Measurements from ENCODE around the gene CHP1.
"Not testable (repeated sequence)": the region's sequence is repeated elsewhere in the genome, so short reads cannot be mapped to it uniquely, and the experiment has no call there.

The CHP1 gene

DNA sequence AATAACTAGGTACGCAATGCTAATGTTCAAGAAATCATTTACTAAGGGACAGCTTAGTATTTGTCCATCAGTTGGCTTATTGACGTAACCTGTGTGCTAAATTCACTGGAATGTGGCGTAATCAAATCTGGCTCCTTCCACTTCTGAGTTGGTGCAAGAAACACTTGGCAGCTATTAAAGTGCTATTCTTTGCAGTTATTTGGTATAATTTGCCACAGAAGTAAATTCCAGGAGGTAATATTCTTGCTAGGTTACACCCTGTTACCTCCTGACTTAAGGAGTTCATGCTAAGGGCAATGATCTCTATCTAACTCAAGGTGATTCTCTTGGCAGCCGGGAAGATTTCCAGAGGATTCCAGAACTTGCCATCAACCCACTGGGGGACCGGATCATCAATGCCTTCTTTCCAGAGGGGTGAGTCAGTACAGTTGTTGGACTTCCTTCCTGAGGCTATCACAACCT lies 25.5 kb downstream of the CHP1 start:
- no peak for DNase-seq (ENCODE audit: low read depth)

- peak; percentile 78 for DNase-seq (ENCODE audit: low read depth)
These were observed 27.8 kb downstream of the CHP1 start for GRCh38 chr15:41258750-41259471.

DNA sequence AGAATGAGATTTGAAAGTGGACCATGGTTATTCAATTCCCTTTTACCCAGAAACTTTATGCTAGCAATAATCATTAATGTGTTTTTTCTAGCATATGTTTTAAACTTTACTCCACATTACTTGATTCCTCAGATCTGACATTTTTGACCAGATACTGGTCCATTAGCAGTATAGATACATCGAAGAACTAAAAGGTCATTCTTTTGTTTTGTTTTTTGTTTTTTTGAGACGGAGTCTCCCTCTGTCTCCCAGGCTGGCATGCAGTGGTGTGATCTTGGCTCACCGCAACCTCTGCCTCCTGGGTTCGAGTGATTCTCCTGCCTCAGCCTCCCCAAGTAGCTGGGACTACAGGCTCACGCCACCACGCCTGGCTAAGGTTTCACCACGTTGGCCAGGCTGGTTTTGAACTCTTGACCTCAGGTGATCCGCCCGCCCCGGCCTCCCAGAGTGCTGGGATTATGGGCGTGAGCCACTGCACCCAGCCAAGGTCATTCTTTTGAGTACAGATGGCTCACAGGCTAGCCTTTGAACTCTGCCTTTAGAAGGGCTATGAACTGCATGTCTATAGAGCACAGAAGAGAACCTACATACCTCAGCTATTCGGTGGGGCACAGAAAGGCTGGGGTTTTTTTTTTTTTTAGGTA lies 28.6 kb downstream of the CHP1 start:
- DNase-seq (ENCODE audit: low read depth) = no peak

- not testable (repeated sequence) for DNase-seq (ENCODE audit: low read depth)
These were observed 29.9 kb downstream of the CHP1 start for GRCh38 chr15:41260924-41261323.

DNA sequence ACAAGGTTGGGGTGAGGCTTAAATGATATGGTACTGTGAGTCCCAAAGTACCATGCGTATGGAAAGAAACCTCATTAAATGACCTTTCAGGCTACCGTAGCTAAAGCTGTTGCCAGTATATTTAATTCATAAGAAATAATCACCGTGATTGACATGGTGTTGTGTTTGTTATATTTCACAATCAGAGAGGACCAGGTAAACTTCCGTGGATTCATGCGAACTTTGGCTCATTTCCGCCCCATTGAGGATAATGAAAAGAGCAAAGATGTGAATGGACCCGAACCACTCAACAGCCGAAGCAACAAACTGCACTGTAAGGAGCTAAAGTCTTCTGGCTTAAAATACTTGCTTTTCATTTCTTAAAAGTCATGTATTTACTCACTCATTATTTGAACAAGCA lies 31.5 kb downstream of the CHP1 start:
- DNase-seq (ENCODE audit: low read depth) = no peak

GRCh38 chr15:41263891-41264351 lies 32.9 kb downstream of the CHP1 start:
- peak; percentile 93 for DNase-seq (ENCODE audit: low read depth)

DNA sequence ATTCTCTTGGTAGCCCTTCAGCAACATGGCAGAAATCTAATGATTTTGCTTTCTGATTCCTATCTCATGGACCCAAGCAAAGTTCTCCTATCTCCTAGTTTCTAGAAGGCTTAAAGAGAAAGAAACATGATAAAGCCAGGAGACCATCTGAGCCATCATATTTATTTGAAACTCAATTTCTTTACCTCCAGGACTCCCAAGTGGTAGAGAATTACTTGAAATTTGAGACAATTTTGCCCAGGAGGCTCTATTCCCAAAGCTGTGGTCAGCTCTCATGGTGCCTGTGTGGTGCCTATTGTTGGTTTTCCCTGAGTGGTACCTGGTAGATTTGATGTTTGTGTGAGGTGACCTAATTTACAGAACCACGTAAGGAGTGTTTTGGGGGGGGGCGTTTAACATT lies 38.8 kb downstream of the CHP1 start:
- no peak for DNase-seq (ENCODE audit: low read depth)

DNA sequence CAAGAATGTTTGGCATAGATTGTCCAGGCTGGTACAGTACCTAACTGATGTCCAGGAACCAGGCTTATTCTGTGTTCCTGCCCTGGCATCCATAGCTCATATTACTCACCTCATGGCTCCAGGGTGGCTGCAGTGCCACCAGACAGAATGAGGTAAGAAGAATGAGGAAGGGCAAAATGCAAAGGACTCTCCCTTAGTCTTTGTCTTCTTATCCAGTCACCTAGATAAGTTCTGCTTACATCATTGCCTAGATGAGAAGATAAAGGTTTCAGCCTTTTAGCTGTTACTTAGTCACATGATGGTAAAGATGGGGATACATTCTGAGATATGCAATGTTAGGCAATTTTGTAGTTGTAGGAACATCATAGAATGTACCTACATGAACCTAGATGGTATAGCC lies 45.8 kb downstream of the CHP1 start:
- peak; percentile 54 for DNase-seq (ENCODE audit: low read depth)

DNA sequence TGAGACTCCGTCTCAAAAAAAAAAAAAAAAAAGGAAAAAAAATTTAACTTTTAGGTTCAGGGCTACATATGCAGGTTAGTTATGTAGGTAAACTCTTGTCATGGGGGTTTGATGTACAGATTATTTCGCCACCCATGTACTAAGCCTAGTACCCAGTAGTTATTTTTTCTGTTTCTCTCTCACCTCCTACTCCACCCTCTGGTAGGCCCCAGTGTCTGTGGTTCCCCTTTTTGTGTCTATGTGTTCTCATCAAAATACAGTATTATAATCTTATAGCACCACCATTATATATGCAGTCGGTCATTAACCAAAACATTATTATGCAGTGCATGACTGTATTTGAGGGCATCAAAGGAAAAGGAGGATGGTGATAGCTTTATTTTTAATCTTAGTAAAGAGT lies 47.3 kb downstream of the CHP1 start:
- DNase-seq (ENCODE audit: low read depth) = no peak

GRCh38 chr15:41279535-41280283 lies 48.6 kb downstream of the CHP1 start:
- no peak for DNase-seq (ENCODE audit: low read depth)

- peak; percentile 93 for DNase-seq (ENCODE audit: low read depth)
These were observed 50.2 kb downstream of the CHP1 start for GRCh38 chr15:41281236-41281635.

GRCh38 chr15:41282436-41282835 lies 51.4 kb downstream of the CHP1 start:
- DNase-seq (ENCODE audit: low read depth) = not testable (repeated sequence)

- DNase-seq (ENCODE audit: low read depth) = not testable (repeated sequence)
These were observed 52.0 kb downstream of the CHP1 start for GRCh38 chr15:41282980-41283652.

DNA sequence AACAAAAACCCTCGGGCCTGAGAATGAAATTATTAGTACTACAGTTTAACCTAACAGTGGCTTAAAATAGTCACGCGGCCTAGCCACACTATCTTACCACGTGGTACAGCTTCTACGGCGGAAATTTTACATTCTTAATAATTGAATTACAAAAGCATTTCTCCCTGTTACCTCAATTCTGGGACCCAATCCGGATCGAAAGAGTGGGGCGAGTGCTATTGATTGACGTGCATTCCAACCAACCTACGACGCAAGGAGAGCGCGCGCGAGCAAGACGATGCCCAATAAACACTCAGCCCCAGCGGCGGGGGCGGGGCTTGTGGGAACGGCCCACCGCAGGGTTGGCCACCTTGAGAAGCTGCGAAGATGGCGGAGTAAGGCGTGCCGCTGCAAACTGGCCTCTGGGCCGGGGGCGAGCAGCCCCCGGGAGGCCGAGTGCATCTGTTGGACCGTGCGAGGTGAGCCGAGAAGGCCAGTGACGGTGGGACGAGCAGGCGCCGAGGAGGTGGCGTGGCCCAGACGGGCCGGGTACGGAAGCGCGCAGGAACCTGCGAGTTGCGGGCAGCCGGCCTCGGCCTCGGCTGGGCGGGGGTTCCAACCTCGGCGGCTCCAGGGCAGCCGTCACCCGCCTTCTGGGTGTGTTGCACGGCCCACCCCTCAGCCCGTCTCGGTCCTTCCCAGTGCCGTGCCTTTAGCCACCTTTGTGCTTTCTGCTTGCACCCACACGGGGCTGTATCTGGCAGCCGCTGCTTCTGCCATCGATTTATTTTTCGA lies 52.8 kb downstream of the CHP1 start:
- DNase-seq (ENCODE audit: low read depth) = peak; percentile 99

DNA sequence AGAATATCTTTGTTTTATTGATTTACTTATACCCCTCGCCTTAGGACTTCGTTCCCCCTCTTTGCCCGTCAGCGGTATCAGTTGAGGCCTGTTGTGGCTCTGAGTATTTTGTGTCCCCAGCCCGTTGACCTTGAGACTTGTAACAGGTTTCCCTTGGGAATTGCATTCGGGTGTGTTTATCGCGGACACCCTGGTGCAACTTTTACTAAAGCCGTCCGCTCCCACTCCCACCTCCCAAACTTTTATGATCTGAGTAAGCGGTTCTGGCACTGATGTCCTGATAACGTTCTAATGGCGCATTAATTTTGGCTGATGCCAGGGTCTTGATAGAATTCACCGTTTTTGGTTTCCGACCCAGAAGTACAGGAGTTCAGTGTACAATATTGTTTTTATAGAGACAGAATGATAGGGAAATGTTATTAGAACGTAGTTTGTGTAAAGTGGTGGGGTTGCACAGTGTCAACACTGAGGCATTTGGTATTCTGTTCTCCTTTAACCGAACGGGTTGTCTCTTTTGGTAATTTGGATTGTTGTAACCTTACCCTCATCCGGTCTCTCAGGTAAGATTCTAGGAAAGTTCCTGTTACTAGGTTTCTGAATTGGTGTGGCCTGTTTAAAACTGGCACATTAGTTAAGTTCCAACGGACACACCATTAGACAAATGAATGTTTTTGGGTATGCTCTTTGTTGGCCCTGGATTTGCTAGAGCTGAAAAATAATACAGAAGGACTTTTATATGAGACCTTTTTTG lies 53.5 kb downstream of the CHP1 start:
- DNase-seq (ENCODE audit: low read depth) = peak; percentile 20

DNA sequence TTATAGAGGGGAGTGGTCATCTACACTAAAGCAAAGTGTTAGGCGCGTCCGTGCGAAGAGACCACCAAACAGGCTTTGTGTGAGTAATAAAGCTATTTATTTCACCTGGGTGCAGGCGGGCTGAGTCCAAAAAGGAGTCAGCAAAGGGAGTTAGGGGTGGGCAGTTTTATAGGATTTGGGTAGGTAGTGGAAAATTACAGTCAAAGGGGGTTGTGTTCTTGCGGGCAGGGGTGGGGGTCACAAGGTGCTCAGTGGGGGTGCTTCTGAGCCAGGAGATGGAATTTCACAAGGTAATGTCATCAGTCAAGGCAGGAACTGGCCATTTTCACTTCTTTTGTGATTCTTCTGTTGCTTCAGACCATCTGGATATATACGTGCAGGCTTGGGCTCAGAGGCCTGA lies 54.2 kb downstream of the CHP1 start:
- DNase-seq (ENCODE audit: low read depth) = no peak

DNA sequence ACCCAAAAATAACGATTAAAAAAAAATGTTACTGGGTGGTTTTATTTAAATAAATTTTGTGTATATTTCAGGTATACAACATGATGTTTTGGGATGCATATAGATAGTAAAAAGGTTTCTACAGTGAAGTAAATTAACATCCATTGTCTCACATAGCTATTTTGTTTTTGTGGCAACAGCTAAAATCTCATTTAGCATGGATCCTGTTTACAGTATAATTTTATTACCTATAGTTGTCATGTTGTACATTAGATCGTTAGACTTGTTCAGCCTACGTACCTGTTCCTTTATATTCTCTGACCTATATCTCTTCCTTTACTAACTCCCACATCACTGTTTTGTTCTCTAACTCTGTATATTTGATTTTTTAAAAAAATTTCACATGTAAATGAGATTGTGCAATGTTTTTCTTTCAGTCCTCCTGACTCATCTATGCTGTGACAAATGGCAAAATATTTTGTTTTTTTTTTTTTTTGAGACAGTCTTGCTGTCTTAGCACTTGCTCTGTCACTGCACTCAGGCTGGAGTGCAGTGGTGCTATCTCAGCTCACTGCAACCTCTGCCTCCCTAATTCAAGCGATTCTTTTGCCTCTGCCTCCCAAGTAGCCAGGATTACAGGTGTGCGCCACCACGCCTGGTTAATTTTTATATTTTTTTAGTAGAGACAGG lies 55.7 kb downstream of the CHP1 start:
- DNase-seq (ENCODE audit: low read depth) = peak; percentile 59

GRCh38 chr15:41288464-41288863 lies 57.4 kb downstream of the CHP1 start:
- no peak for DNase-seq (ENCODE audit: low read depth)

DNA sequence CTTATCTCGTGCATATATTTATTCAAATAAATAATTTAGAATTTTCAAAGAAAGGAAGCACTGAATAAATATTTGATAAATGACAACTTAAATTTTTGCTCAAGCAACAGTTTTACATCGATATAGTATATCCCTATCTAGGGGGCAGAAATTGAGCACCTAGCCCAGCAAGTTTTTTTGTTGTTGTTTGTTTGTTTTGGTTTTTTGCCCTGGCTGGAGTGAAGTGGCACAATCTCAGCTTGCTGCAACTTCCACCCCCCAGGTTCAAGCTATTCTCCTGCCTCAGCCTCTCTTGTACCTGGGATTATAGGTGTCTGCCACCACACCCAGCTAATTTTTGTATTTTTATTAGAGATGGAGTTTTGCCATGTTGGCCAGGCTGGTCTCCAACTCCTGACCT lies 58.9 kb downstream of the CHP1 start:
- no peak for DNase-seq (ENCODE audit: low read depth)

GRCh38 chr15:41291065-41291631 lies 60.1 kb downstream of the CHP1 start:
- no peak for DNase-seq (ENCODE audit: low read depth)

Measured in amniotic epithelial cell (primary cell).